OCI-LY1 (cell line): ENCODE results near the gene LSM10.

Source experiments
- EZH2 ChIP-seq: fragments of 200-600 bp; sonication (generic), shearing (Covaris generic); IDR thresholded peaks from 2 replicates; pipeline ENCODE4 v1.8.0; 2017; ENCODE audit warnings: borderline replicate concordance, mixed run types, mild to moderate bottlenecking, antibody characterized with exemption, low read length, moderate library complexity, mixed read lengths
- TF ChIP-seq, protein P1 (sequence below): fragments of 200-600 bp; sonication (generic), shearing (Covaris generic); IDR thresholded peaks from 2 replicates; pipeline ENCODE4 v1.5.1; 2017; ENCODE audit warnings: mild to moderate bottlenecking, antibody characterized with exemption, low read length, moderate library complexity, mixed read lengths

DNA sequence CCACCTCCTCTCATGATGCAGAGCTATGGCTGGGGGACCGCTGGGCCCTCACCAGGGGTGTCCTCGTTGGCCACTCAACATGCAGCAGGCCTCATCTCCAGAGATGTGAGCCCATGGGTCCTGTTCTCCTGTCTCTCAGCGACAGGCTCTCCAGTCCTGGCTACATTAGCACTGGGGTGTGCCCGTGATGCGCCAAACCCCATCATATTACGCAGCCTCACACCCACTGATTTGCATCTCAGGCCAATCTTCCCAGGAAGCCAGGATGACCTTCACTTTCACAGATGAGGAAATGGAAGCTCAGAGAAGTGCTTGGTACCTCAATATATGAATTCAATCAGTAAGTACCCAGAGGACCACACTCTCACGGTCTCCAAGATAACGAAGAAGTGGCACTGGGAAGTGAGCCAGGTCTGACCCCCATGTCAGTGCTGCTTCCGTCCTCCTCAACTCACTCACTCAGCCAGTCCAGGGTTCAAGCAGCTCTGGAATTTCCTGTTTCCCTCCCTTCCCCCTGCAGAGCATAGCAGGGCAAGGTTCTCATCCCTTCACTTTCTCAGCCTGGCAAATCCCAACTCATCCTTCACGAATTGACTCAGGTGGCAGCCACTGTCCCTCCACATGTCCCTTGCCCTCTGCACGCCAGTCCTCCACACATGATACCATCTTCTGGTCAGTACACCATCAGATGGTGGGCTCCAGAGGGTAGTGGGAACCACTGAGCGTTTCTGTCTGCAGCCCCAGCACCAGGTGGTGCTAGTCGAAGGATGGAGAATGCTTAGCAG is 45.4 kb downstream of the LSM10 start:
- TF ChIP-seq, protein P1, sequence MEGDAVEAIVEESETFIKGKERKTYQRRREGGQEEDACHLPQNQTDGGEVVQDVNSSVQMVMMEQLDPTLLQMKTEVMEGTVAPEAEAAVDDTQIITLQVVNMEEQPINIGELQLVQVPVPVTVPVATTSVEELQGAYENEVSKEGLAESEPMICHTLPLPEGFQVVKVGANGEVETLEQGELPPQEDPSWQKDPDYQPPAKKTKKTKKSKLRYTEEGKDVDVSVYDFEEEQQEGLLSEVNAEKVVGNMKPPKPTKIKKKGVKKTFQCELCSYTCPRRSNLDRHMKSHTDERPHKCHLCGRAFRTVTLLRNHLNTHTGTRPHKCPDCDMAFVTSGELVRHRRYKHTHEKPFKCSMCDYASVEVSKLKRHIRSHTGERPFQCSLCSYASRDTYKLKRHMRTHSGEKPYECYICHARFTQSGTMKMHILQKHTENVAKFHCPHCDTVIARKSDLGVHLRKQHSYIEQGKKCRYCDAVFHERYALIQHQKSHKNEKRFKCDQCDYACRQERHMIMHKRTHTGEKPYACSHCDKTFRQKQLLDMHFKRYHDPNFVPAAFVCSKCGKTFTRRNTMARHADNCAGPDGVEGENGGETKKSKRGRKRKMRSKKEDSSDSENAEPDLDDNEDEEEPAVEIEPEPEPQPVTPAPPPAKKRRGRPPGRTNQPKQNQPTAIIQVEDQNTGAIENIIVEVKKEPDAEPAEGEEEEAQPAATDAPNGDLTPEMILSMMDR = no peak
- TF ChIP-seq EZH2 = no peak
